Fibroblast of mammary gland (primary cell): ENCODE results near the gene CLDN7.

ENCODE experiments used
- DNase-seq: peaks from one replicate; pipeline ENCODE4 v3.0.0-alpha.2; 2010; ENCODE audit warnings: low read depth
- H3K4me3 ChIP-seq: 2 replicates; pipeline ENCODE4 v1.5.1; 2011; ENCODE audit warnings: low read depth, mild to moderate bottlenecking, low read length, moderate library complexity; ENCODE audit not compliant: control insufficient read depth
- CTCF ChIP-seq: conservative IDR thresholded peaks from 2 replicates; pipeline ENCODE4 v1.5.1; 2011; ENCODE audit warnings: low read depth, low read length, inconsistent platforms; ENCODE audit not compliant: control insufficient read depth, insufficient read depth

The CLDN7 gene

DNA sequence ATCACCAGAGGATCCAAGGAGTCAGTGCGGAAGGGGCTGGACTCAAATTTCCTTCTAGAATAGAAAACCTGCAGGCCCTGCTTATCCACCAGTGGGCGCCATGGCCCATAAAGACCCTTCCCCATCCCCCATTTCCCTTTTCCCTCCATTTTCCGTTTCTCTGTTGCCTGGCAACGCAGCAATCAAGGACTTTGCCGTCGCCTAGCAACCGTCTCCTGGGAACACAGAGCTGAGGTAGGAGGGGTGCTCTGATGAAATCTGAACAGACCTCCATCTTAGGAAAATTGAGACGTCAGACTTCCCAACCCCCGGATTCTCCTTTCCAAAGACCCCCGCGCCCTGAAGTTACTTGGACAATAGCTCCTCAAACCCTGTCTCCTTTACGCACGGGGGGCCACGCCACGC lies 48.4 kb downstream of the CLDN7 start:
- DNase-seq = peak; percentile 80
- TF ChIP-seq CTCF = peak; percentile 46
- H3K4me3 ChIP-seq = peak overlapping the region; percentile 43

DNA sequence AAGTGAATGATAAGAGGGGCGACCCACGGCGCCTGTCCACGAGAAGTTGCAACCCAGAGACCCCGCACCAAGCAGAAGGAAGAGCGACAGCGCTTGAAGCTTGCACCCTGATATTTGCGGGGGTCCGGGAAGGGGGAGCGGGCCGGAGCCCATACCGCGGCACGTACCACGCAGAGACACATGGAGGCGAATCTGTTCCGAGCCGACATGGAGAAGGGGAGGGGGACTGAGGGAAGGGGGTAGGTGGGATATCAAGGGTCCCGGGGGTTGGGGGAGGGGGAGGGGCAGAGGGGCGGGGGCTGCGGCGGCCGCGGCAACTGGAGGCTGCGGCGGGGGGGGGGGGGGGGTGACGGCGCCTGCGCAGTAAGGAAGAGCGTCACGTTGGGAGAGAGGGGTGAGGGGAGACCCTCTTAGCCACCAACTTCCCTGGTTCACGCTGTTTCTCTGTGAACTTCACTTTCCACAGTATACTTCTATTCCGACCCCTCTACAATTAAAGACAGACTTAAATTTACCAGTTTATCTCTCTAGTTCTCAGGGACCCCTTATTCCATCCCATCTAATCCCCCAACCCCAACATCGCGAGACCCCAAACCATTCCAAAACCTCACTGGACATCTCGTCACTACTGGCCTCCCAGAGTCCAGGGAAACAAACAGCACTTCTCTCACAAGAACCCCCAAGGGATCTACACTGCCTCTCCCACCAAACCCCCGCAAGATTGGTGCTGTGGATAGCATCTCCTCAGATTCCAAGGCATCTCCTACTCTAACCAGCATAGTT lies 50.6 kb downstream of the CLDN7 start:
- no peak for DNase-seq
- H3K4me3 ChIP-seq = peak overlapping the region; percentile 17
- no peak for TF ChIP-seq CTCF
